DOHH2 (cell line): Measurements from ENCODE around the gene ME3.

Source experiments
- EZH2phosphoT487 ChIP-seq: fragments of 200-600 bp; sonication (generic); IDR thresholded peaks from 2 replicates; pipeline ENCODE4 v1.6.1; 2017; ENCODE audit warnings: borderline replicate concordance, mild to moderate bottlenecking, antibody characterized with exemption, low read length, moderate library complexity, mixed read lengths
- TF ChIP-seq, protein P1 (sequence below): fragments of 200-600 bp; sonication (generic); IDR thresholded peaks from one replicate; pipeline ENCODE4 v1.5.1; 2014; ENCODE audit warnings: antibody characterized with exemption, mild to moderate bottlenecking, low read depth, low read length; ENCODE audit not compliant: poor library complexity, severe bottlenecking

GRCh38 chr11:86482692-86483091, 189.7 kb downstream of the ME3 start:
- TF ChIP-seq, protein P1, sequence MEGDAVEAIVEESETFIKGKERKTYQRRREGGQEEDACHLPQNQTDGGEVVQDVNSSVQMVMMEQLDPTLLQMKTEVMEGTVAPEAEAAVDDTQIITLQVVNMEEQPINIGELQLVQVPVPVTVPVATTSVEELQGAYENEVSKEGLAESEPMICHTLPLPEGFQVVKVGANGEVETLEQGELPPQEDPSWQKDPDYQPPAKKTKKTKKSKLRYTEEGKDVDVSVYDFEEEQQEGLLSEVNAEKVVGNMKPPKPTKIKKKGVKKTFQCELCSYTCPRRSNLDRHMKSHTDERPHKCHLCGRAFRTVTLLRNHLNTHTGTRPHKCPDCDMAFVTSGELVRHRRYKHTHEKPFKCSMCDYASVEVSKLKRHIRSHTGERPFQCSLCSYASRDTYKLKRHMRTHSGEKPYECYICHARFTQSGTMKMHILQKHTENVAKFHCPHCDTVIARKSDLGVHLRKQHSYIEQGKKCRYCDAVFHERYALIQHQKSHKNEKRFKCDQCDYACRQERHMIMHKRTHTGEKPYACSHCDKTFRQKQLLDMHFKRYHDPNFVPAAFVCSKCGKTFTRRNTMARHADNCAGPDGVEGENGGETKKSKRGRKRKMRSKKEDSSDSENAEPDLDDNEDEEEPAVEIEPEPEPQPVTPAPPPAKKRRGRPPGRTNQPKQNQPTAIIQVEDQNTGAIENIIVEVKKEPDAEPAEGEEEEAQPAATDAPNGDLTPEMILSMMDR, result no peak
- TF ChIP-seq EZH2phosphoT487, result no peak
